GM12875 (cell line): ENCODE data around the gene CEACAM19.
"Not testable (repeated sequence)": the region's sequence is repeated elsewhere in the genome, so short reads cannot be mapped to it uniquely, and the experiment has no call there.

Experiments
- H3K4me3 ChIP-seq: one replicate; pipeline ENCODE4 v1.5.1; 2011; ENCODE audit warnings: low read depth, low read length, control low read depth
- TF ChIP-seq, protein P1 (sequence below): IDR thresholded peaks from 2 replicates; pipeline ENCODE4 v1.5.1; 2011; ENCODE audit warnings: low read depth, mild to moderate bottlenecking, control low read depth, inconsistent platforms, low read length, moderate library complexity, borderline replicate concordance; ENCODE audit not compliant: insufficient read depth

Gene CEACAM19

DNA sequence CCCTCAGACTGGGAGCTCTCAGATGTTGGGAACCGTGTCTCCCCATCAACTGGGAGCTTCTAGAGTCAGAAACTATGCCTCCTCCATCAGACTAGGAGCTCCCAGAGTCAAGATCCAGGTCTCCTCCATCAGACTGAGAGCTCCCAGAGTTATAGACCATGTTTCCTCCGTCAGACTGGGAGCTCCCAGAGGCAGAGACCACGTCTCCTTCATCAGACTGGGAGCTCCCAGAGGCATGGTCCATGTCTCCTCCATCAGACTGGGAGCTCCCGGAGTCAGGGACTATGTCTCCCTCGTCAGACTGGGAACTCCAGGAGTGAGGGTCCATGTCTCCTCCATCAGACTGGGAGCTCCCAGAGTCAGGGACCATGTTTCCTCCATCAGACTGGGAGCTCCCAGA is 37.7 kb downstream of the CEACAM19 start:
- TF ChIP-seq, protein P1, sequence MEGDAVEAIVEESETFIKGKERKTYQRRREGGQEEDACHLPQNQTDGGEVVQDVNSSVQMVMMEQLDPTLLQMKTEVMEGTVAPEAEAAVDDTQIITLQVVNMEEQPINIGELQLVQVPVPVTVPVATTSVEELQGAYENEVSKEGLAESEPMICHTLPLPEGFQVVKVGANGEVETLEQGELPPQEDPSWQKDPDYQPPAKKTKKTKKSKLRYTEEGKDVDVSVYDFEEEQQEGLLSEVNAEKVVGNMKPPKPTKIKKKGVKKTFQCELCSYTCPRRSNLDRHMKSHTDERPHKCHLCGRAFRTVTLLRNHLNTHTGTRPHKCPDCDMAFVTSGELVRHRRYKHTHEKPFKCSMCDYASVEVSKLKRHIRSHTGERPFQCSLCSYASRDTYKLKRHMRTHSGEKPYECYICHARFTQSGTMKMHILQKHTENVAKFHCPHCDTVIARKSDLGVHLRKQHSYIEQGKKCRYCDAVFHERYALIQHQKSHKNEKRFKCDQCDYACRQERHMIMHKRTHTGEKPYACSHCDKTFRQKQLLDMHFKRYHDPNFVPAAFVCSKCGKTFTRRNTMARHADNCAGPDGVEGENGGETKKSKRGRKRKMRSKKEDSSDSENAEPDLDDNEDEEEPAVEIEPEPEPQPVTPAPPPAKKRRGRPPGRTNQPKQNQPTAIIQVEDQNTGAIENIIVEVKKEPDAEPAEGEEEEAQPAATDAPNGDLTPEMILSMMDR, result no peak
- H3K4me3 ChIP-seq, result no peak overlapping the region

DNA sequence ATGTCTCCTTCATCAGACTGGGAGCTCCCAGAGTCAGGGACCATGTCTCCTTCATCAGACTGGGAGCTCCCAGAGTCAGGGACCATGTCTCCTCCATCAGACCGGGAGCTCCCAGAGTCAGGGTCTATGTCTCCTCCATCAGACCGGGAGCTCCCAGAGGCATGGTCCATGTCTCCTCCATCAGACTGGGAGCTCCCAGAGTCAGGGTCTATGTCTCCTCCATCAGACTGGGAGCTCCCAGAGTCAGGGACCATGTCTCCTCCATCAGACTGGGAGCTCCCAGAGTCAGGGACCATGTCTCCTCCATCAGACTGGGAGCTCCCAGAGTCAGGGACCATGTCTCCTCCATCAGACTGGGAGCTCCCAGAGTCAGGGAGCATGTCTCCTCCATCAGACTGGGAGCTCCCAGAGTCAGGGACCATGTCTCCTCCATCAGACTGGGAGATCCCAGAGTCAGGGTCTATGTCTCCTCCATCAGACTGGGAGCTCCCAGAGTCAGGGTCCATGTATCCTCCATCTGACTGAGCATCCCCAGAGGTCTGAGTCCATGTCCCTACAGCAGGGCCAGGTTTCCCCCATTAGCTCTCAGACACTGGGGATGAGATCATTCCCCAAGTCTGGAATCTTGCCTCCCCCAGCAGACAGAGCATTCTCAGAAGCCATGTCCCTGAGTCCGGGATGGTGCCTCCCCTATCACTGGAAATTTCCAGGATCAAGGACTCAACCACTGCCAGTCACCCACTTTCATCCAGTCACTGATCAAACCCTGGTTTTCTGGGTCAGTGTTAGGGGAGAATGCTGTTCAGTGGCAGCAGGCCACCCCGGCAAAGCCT is 38.4 kb downstream of the CEACAM19 start:
- not testable (repeated sequence) for H3K4me3 ChIP-seq

DNA sequence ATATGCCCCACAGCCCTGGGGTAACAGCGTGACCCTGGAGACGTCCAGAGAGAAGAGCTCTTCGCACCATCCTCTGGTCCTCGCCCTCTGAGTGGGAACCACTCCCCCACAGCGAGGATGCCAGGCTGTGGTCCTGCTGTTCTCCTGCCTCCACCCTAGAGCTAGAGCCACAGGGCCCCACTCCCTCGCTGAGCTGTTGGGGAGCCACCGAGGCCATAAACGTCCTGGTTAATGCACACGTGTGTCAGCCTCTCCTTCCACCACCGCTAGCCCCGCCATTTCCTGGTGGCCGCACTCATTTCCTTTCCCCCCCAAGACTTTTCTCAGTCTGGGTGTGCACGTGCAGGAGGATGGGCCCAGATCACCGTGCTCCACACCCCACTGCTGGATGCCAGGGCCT is 39.2 kb downstream of the CEACAM19 start:
- TF ChIP-seq, protein P1, result no peak
- H3K4me3 ChIP-seq, result no peak overlapping the region

DNA sequence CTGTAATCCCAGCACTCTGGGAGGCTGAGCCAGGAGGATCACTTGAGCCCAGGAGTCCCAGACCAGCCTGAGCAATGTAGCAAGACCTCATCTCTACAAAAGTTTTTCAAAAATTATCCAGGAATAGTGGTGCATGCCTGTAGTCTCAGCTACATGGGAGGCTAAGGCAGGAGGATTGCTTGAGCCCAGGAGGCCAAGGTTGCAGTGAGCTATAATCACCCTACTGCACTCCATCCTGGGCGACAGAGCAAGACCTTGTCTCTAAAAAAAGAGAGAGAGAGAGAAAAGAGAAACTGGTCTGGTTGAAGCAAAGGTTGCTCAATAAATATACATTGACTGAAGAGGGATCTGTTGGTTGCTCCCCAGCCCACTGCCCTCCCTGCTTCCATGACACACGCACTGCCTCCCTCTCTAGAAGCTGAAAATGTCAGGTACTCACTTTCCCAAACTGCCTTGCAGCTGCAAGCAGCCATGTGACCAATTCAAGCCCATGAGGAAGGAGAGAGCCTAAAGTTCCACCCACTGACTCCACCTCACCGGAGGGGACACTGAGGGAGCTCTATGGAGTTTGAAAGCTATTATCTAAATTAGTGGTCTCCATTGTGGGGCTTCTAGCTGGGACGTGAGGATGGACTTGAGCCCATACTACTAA is 41.7 kb downstream of the CEACAM19 start:
- TF ChIP-seq, protein P1, result no peak
- no peak overlapping the region for H3K4me3 ChIP-seq

DNA sequence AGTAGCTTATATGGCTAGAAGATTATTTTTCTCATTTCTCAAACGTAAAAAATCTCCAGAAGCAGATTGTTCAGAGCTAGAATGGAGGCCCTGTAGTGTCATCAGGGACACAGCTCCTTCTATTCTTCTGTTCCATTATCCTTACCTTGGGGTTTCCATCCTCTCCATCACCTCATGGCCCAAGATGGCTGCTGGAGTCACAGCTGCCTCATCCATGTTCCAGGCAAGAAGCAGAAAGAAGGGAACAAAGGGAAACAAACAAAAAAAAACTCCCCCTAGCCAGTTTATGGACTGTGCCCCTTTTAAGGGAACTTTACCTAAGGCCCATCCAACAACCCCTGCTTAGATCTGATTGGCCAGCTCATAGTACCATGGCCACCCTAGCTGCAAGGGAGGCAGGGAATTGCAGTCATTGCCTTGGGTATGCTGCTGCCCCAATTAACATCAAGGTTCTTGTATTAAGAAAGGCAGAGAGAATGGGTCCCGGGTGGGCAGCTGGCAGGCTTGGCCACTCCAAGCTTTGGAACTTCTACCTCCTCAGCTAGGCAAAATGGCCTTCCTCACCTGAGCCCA is 43.4 kb downstream of the CEACAM19 start:
- TF ChIP-seq, protein P1, result no peak
- no peak overlapping the region for H3K4me3 ChIP-seq

DNA sequence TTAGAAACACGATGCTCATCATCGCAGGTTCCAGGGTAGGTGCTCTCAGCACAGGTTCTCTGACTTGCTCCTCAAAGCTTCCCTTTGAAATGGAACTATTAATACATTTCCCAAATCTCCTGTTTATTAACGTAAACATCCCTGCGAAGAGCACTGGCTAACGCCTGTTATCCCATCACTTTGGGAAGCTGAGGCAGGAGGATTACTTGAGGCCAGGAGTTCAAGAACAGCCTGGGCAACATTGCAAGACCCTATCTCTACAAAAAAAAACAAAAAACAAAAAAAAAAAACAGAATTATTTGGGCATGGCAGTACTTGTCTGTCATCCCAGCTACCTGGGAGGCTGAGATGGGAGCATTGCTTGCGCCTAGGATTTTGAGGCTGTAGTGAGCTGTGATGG is 46.3 kb downstream of the CEACAM19 start:
- TF ChIP-seq, protein P1, result no peak
- H3K4me3 ChIP-seq, result no peak overlapping the region

DNA sequence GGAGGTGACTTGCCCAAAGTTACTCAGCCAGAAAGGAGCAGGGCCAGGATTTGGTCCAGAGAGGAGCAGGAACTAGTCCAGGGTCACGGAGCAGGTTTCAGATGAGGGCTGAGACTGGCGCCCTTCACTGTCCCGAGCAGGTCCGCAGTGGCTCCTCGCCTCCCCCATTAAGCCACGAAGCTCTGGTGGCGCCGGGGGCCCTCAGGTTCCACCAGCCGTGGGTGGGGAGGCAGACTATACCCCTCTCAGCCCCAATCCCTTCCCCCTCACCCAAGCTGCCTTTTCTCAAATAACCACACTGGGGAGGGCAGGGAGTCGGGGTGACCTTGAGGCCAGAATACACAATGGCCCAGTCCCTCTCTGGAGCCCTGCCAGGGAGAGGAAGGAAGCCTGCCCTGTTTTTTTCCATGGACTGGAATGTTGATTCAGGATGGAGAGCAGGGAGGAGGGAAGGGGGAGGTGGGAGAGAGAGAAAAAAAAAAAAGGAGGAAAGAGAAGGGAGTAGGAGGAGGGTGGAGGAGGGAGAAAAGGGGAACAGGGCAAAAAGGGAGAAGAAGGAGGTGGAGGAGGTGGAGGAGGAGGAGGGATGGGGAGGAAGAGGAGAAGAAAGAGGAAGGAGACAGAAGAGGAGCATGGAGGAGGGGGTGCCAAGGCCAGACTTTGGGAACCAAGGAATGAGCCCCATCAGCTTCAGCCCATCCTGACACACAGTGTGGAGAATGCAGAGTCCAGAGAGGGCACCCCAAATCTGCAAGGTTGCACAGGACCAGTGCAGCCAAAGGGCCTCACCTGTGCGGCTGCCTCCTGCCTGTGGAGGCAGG is 47.4 kb downstream of the CEACAM19 start:
- H3K4me3 ChIP-seq, result no peak overlapping the region
- TF ChIP-seq, protein P1, result no peak
